Loucy (cell line): ENCODE results near the gene EDRF1.

ENCODE experiments used
- H2AFZ ChIP-seq: fragments of 200-600 bp; sonication (generic); 2 replicates; pipeline ENCODE4 v1.6.0; 2016; ENCODE audit warnings: antibody characterized with exemption, mild to moderate bottlenecking, low read length, moderate library complexity
- H3F3A ChIP-seq: fragments of 200-600 bp; 2 replicates; pipeline ENCODE4 v1.6.0; 2016; ENCODE audit warnings: antibody characterized with exemption, low read depth, mild to moderate bottlenecking
- H3K27me3 ChIP-seq: fragments of 200-600 bp; sonication (generic); 2 replicates; pipeline ENCODE4 v1.6.1; 2014; ENCODE audit warnings: low read length, mild to moderate bottlenecking; ENCODE audit not compliant: insufficient read depth, poor library complexity, severe bottlenecking
- H3K36me3 ChIP-seq: fragments of 200-600 bp; sonication (generic); 2 replicates; pipeline ENCODE4 v1.6.1; 2016; ENCODE audit warnings: low read length; ENCODE audit not compliant: insufficient read depth
- H3K4me1 ChIP-seq: fragments of 200-600 bp; sonication (generic); 2 replicates; pipeline ENCODE4 v1.5.1; 2014; ENCODE audit warnings: low read length, mild to moderate bottlenecking; ENCODE audit not compliant: insufficient read depth, poor library complexity, severe bottlenecking
- H3K4me2 ChIP-seq: fragments of 200-600 bp; sonication (generic); 2 replicates; pipeline ENCODE4 v1.6.0; 2014; ENCODE audit warnings: antibody characterized with exemption, low read length, low read depth, mild to moderate bottlenecking; ENCODE audit not compliant: poor library complexity, severe bottlenecking
- H3K4me3 ChIP-seq: fragments of 200-600 bp; sonication (generic); 2 replicates; pipeline ENCODE4 v1.5.1; 2014; ENCODE audit warnings: low read length, mild to moderate bottlenecking, mixed read lengths; ENCODE audit not compliant: poor library complexity, severe bottlenecking
- H3K79me2 ChIP-seq: fragments of 200-600 bp; sonication (generic); 2 replicates; pipeline ENCODE4 v1.6.1; 2014; ENCODE audit warnings: low read length; ENCODE audit not compliant: insufficient read depth
- H3K9ac ChIP-seq: fragments of 200-600 bp; sonication (generic); 2 replicates; pipeline ENCODE4 v1.6.0; 2014; ENCODE audit warnings: mild to moderate bottlenecking, low read depth, low read length, moderate library complexity; ENCODE audit not compliant: poor library complexity, severe bottlenecking
- H3K9me2 ChIP-seq: fragments of 200-600 bp; sonication (generic); replicated peaks from 2 replicates; pipeline ENCODE4 v1.6.1; 2016; ENCODE audit warnings: low read depth, low read length, mixed read lengths
- H3K9me3 ChIP-seq: fragments of 200-600 bp; sonication (generic); 2 replicates; pipeline ENCODE4 v1.6.1; 2014; ENCODE audit warnings: mild to moderate bottlenecking, antibody characterized with exemption, low read length, low read depth; ENCODE audit not compliant: insufficient read depth
- H4K20me1 ChIP-seq: fragments of 200-600 bp; sonication (generic); 2 replicates; pipeline ENCODE4 v1.6.0; 2014; ENCODE audit warnings: antibody characterized with exemption, low read length, mild to moderate bottlenecking; ENCODE audit not compliant: insufficient read depth, poor library complexity, severe bottlenecking
- EZH2phosphoT487 ChIP-seq: fragments of 200-600 bp; IDR thresholded peaks from 2 replicates; pipeline ENCODE4 v1.6.1; 2018; ENCODE audit warnings: antibody characterized with exemption, mild to moderate bottlenecking, moderate library complexity, borderline replicate concordance
- TF ChIP-seq, protein P1 (sequence below): fragments of 200-600 bp; sonication (generic); conservative IDR thresholded peaks from 2 replicates; pipeline ENCODE4 v1.5.1; 2014; ENCODE audit warnings: mild to moderate bottlenecking, antibody characterized with exemption, low read length

Gene EDRF1

DNA sequence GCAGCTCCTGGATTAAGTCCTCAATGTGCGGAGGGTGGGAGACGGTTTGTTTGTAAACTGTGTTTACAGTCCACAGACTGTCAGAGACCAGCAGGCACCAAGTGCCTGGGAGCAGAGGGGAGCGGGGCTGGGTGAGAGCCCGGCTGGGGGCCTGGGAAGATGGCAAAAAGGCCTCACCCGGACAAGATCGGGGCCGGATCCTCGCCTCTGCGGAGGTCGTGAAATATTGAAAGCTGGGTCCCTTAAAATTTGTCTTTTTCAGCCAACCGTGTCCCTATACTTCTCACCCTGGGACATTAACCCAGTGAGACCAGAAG, 53.3 kb downstream of the EDRF1 start:
- Histone ChIP-seq H3K27me3 (no peaks in the 10 kb centered on the region), H3K4me3 (no peak overlapping the region), H3K36me3 (no peaks in the 10 kb centered on the region), H4K20me1 (no peaks in the 10 kb centered on the region), H3K9ac (no peak overlapping the region), H3F3A (no peaks in the 10 kb centered on the region), H3K4me2 (no peak overlapping the region), H3K9me3 (no peaks in the 10 kb centered on the region), H3K79me2 (no peaks in the 10 kb centered on the region), H3K4me1 (no peaks in the 10 kb centered on the region), H2AFZ (no peak overlapping the region), H3K9me2 (no peaks in the 10 kb centered on the region)
- TF ChIP-seq EZH2phosphoT487, result no peak
- TF ChIP-seq, protein P1, sequence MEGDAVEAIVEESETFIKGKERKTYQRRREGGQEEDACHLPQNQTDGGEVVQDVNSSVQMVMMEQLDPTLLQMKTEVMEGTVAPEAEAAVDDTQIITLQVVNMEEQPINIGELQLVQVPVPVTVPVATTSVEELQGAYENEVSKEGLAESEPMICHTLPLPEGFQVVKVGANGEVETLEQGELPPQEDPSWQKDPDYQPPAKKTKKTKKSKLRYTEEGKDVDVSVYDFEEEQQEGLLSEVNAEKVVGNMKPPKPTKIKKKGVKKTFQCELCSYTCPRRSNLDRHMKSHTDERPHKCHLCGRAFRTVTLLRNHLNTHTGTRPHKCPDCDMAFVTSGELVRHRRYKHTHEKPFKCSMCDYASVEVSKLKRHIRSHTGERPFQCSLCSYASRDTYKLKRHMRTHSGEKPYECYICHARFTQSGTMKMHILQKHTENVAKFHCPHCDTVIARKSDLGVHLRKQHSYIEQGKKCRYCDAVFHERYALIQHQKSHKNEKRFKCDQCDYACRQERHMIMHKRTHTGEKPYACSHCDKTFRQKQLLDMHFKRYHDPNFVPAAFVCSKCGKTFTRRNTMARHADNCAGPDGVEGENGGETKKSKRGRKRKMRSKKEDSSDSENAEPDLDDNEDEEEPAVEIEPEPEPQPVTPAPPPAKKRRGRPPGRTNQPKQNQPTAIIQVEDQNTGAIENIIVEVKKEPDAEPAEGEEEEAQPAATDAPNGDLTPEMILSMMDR, result no peak

DNA sequence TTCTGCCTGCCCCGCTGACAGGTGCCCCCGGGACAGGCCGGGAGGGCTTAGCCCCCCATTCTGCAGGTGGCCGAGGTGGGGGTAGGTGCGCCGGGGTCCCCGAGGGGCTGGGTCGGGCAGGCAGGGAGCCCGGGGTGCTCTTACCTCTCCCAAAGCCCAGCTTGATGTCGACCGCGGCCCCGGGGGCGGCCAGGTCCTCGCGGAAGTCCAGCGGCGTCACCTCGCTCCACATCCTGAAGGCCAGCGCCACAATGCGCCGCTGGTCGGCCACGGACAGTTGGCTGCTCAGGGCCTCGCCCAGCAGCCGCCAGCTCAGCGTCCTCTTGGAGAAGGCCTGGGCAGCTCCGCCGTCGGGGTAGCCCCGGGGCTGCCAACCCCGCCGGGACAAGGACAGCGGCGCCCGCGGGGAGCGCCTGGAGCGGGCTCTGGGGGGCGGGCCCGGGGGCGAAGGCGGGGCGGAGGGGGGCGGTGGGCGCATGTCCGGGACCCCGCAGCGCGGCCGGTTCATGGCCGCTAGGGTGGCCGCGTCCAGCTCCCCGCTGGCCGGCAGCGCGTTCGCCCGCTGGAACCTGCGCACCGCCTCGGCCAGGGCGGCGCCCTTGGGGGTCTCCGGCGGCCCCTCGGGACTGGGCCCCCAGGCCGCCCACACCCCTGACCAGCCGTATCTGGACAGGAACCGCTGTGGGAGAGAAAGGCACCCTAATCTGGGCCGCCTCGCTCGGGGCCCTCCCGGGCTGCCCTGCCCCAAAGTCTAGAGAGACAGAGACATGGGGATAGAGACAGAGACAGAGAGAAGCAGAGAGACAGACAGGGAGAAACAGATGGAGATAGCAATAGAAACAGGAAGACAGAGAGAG, 54.4 kb downstream of the EDRF1 start:
- Histone ChIP-seq H3K79me2 (no peaks in the 10 kb centered on the region), H3K9me3 (no peaks in the 10 kb centered on the region), H2AFZ (no peak overlapping the region), H4K20me1 (no peaks in the 10 kb centered on the region), H3K9ac (no peak overlapping the region), H3F3A (no peaks in the 10 kb centered on the region), H3K4me1 (no peaks in the 10 kb centered on the region), H3K36me3 (no peaks in the 10 kb centered on the region), H3K4me3 (no peak overlapping the region), H3K4me2 (no peak overlapping the region), H3K27me3 (no peaks in the 10 kb centered on the region), H3K9me2 (no peaks in the 10 kb centered on the region)
- no peak for TF ChIP-seq EZH2phosphoT487
- TF ChIP-seq, protein P1, result no peak

DNA sequence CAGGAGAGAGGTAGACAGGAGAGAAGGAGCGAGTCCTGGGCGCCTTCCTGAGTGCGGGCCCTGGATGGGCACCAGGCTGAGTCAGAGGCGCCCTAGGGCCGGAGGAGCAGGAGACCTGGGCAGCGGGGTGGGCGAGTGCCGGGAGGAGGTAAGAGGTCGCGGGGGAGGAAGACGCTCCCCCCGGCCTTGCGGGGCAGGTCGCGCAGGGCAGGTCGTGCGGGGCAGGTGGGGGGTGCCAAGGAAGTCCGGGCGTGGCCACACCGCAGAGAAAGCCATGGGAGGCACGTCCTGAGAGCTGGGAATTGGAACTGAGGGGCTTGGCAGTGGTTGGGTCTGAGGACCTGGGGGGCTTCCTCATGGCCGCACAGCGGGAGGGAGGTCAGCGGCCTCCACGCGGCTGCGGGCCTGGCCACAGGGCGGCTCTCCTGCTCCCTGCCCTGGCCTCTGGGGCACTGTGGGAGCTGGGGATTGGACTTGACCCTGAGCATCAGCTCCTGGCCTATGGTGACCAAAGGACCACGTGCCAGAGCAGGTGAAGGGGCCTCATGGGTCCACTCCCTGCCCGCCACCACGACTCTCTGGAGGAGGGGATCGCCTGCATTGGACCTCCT, 55.2 kb downstream of the EDRF1 start:
- H3K4me3 ChIP-seq, result no peak overlapping the region
- H4K20me1 ChIP-seq, result no peaks in the 10 kb centered on the region
- H2AFZ ChIP-seq, result no peak overlapping the region
- TF ChIP-seq EZH2phosphoT487, result no peak
- TF ChIP-seq, protein P1, result no peak
- no peak overlapping the region for H3K4me2 ChIP-seq
- no peaks in the 10 kb centered on the region for H3K4me1 ChIP-seq
- H3K9me3 ChIP-seq, result no peaks in the 10 kb centered on the region
- H3K79me2 ChIP-seq, result no peaks in the 10 kb centered on the region
- no peaks in the 10 kb centered on the region for H3F3A ChIP-seq
- no peaks in the 10 kb centered on the region for H3K9me2 ChIP-seq
- no peak overlapping the region for H3K9ac ChIP-seq
- H3K36me3 ChIP-seq, result no peaks in the 10 kb centered on the region
- no peaks in the 10 kb centered on the region for H3K27me3 ChIP-seq
